BJ (cell line): ENCODE measurements around the gene BGN. TPM values are rescaled to one million over a fixed set of nuclear protein-coding genes. Genes with fewer than 3 reads are reported as not detected.

Source experiments
- CTCF ChIA-PET: fragments of 350-600 bp; formaldehyde crosslinking; extraction: SDS; loops from one replicate; lab custom pipeline; 2021; ENCODE audit warnings: antibody characterized with exemption, inconsistent platforms; lab: Yijun Ruan, JAX
- POLR2A ChIA-PET: fragments of 300-600 bp; sonication (Branson Sonifier 250); formaldehyde crosslinking; extraction: SDS; loops from one replicate; lab custom pipeline; 2021; ENCODE audit warnings: antibody characterized with exemption; lab: Charles Lee
- DNase-seq: peaks from one replicate; pipeline ENCODE4 v3.0.0-alpha.2; 2011; ENCODE audit warnings: low read depth
- H3K27me3 ChIP-seq: 2 replicates; pipeline ENCODE4 v1.6.0; 2011; ENCODE audit warnings: low read length; ENCODE audit not compliant: control insufficient read depth, insufficient read depth
- H3K36me3 ChIP-seq: 2 replicates; pipeline ENCODE4 v1.5.1; 2011; ENCODE audit warnings: low read length; ENCODE audit not compliant: control insufficient read depth, insufficient read depth
- H3K4me3 ChIP-seq: 2 replicates; pipeline ENCODE4 v1.5.1; 2011; ENCODE audit warnings: low read depth, mild to moderate bottlenecking, control low read depth, low read length
- CTCF ChIP-seq: IDR thresholded peaks from 2 replicates; pipeline ENCODE4 v1.5.1; 2011; ENCODE audit warnings: low read depth, mild to moderate bottlenecking, control low read depth, inconsistent platforms, low read length, moderate library complexity; ENCODE audit not compliant: insufficient read depth
- polyA plus RNA-seq: library from polyadenylated mRNA; depleted of rRNA; stranded (reverse); fragments of >200 nt; gene quantifications from 2 replicates; pipeline ENCODE4 v1.2.3, GENCODE V29; 2011

The BGN gene
- polyA plus RNA-seq, 1 experiment = 487 TPM

GRCh38 chrX:153526801-153527200, 32.0 kb downstream of the BGN start:
- TF ChIP-seq CTCF = no peak
- CTCF ChIA-PET = interaction anchor here (0.6 to 5.7 kb wide), 3 partner anchors 13 to 104 kb away, joined by 3 to 27 read pairs (median 3); no protein-coding TSS in a partner anchor
- Histone ChIP-seq H3K4me3 (no peak overlapping the region), H3K36me3 (no peaks in the 10 kb centered on the region), H3K27me3 (peaks cover 9% of the 10 kb centered on the region; the same call in 1 of the 2 replicates)
- POLR2A ChIA-PET = no interaction called here
- no peak for DNase-seq

- no peak overlapping the region for H3K4me3 ChIP-seq
- CTCF ChIA-PET = interaction anchor here (0.6 to 5.7 kb wide), 3 partner anchors 12 to 104 kb away, joined by 3 to 27 read pairs (median 3); no protein-coding TSS in a partner anchor
Measured at GRCh38 chrX:153527208-153527607, 32.4 kb downstream of the BGN start.

GRCh38 chrX:153530411-153531129, 35.8 kb downstream of the BGN start:
- ChIA-PET POLR2A (no interaction called here), CTCF (interaction anchor here (5.7 kb wide), 1 partner anchor 9 kb away, joined by 27 read pairs; no protein-coding TSS in a partner anchor)
- no peak overlapping the region for H3K4me3 ChIP-seq
- H3K36me3 ChIP-seq = no peaks in the 10 kb centered on the region
- no peak for DNase-seq
- peaks cover 9% of the 10 kb centered on the region; the same call in 1 of the 2 replicates for H3K27me3 ChIP-seq
- TF ChIP-seq CTCF = no peak

More at GRCh38 chrX:153527208-153527607, 32.4 kb downstream of the BGN start:
- DNase-seq = no peak
- POLR2A ChIA-PET = no interaction called here
- Histone ChIP-seq H3K27me3 (peaks cover 9% of the 10 kb centered on the region; the same call in 1 of the 2 replicates), H3K36me3 (no peaks in the 10 kb centered on the region)
- no peak for TF ChIP-seq CTCF

- H3K4me3 ChIP-seq = no peak overlapping the region
- no peaks in the 10 kb centered on the region for H3K36me3 ChIP-seq
- ChIA-PET CTCF (no interaction called here), POLR2A (no interaction called here)
- no peak for TF ChIP-seq CTCF
- no peaks in the 10 kb centered on the region; the same call in 1 of the 2 replicates for H3K27me3 ChIP-seq
- no peak for DNase-seq
Measured at GRCh38 chrX:153533091-153533490, 38.3 kb downstream of the BGN start.

- no peaks in the 10 kb centered on the region for H3K36me3 ChIP-seq
- CTCF ChIA-PET = interaction anchor here (4.3 kb wide), 1 partner anchor 132 kb away, joined by 52 read pairs; no protein-coding TSS in a partner anchor
- POLR2A ChIA-PET = no interaction called here
Measured at GRCh38 chrX:153537080-153537479, 42.3 kb downstream of the BGN start.

More at GRCh38 chrX:153537080-153537479, 42.3 kb downstream of the BGN start:
- H3K4me3 ChIP-seq = no peak overlapping the region
- no peaks in the 10 kb centered on the region; the same call in 1 of the 2 replicates for H3K27me3 ChIP-seq
- no peak for TF ChIP-seq CTCF
- DNase-seq = no peak
